Cerebellar cortex (tissue), 1 donor: ENCODE results near the gene GJA3.

ENCODE experiments used
- DNase-seq: peaks from one replicate; pipeline ENCODE4 v3.0.0-alpha.2; 2015; ENCODE audit warnings: low spot score

Gene GJA3

DNA sequence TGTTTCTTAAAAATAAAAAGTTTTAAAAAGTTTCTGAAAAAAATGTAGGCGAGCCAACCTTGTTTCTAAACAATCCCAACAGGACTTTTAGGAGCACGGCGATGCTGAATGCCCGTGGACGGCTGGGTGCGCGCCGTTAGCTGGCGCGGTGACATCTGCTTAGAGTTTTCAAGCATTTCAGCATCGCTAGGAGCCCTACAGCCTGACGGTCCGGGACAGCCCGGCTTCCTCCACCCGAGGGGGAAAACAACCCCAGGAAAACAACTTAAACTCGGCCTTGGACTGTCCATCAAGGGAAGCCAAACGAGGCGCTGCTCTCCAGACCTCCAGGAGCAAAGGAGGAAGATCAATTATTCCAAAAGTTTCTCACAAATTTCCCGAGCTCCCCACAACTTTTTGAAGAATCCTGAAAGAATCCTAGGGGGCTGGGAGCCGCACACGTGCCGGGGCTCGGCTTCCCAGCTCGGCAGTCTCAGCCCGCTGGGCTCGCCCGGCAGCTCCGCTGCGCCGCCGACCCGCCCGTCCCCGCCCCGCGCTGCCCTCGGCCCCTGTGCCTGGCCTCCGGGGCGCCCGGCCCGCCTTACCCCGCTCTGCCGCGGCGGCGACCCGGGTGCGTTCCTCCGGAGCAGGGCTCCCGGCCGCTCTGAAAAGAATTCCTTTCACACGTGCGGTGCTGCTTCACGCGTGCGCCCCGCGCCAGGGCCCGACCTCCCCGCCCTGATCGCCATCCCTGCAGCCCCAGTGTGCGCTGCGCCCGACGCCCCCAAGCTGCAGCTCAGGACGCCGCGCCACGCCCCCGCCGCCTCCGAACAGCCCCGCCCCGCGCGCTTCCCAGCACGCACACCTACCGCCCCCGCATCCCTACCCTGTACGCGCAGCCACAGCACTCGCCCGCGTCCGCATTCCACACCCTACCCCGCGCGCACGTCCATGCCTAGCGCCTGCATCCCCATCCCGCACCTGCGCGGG is at the start of gene GJA3:
TSS of gene GJA3 (minus strand) at position 747 of the 969 bp plus-strand sequence. CDS start 17,764 bp downstream, outside the sequence.
- DNase-seq: no peak

DNA sequence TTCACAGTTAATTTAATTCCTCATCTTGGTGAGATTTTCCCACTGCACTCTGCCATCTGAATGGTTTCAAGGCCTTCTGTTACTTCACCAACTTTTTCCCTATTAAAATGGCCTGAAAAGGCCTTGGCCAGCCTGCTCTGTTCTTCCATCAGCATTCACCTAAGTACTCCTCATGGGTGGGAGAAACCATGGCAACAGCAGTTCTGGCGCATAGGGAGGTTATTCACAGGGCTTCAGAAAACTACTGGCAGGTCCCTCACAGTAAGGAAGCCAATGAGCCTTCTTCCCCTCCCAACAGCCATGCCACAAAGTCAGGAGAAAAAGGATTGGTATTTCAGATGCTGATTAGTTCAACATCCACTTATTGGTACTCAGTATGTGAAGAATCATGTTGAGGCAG is 49.1 kb upstream of the GJA3 start:
- peak; percentile 18 for DNase-seq

- DNase-seq: no peak
These were observed 45.9 kb upstream of the GJA3 start for GRCh38 chr13:20206698-20207235.

DNA sequence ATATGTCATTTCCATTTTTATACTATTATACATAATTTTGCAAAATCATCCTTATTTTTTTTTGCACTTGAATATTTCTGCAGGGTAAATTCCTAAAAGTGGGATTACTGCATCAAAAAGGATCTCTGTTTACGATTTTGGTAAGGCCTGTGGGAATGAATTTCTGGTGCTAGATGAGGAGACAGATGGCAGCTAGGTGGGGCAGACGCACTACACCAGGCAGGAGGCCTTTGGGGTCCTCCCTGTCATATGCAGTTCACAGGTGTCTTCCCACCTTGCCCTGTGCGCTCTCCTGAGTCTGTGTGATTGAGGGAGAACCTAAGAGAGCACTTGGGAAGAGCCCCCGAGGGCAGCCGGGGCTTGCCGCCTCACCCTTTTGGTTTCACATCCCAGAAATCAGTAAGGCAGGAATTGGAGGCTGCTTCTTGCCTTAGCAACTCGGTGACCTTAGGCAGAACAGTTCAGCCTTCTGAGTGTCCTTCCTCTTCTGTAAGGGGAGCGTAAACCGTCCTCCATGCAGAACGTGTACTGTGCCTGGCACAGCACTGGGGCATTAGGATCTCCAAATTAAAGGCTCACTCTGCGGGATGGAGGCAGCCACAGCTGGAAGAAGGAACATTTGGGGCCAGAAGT is 45.3 kb upstream of the GJA3 start:
- no peak for DNase-seq

GRCh38 chr13:20198781-20199180 is 37.9 kb upstream of the GJA3 start:
- DNase-seq: no peak

DNA sequence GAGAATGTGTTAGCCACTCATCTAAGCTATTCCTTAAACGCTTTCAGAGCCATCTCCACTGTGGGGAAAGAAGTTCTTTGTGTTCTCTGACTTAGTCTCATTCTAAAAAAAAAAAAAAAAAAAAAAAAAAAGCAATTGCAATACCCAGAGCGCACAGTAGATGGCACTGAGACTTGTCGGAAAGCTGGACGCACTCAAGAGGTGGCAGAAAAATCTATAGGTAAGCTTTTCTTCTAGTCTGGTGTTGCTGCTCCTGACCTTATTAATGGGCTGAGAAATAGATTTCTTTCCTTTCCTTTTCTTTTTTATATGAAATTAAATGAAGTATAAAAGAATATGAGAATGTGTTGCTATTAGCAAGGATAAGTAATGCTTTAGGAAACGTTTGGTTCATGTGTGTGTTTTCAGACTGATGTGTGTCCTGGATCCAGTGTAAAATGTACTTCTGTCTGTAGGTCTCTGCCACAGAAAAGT is 36.5 kb upstream of the GJA3 start:
- peak; percentile 51 for DNase-seq

DNA sequence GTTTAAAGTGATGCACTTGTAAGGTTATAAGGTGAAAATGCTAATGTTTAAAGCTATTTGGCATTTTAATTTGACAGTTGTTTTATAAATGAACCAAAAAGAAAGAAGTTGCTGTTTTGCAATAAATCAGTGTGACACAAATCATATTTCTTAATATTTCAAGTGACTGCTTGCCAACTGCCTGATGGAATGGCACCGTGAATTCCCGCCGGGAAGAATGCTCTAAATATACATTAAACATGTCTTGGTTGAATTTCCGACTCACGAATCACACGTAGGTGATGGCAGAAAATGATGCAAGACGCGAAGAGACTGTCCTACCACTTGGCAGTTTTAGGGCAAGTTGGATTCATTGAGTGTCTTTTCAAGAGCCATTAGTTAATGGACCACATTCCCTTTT is 34.9 kb upstream of the GJA3 start:
- no peak for DNase-seq

GRCh38 chr13:20193907-20194631 is 33.2 kb upstream of the GJA3 start:
- DNase-seq: no peak

DNA sequence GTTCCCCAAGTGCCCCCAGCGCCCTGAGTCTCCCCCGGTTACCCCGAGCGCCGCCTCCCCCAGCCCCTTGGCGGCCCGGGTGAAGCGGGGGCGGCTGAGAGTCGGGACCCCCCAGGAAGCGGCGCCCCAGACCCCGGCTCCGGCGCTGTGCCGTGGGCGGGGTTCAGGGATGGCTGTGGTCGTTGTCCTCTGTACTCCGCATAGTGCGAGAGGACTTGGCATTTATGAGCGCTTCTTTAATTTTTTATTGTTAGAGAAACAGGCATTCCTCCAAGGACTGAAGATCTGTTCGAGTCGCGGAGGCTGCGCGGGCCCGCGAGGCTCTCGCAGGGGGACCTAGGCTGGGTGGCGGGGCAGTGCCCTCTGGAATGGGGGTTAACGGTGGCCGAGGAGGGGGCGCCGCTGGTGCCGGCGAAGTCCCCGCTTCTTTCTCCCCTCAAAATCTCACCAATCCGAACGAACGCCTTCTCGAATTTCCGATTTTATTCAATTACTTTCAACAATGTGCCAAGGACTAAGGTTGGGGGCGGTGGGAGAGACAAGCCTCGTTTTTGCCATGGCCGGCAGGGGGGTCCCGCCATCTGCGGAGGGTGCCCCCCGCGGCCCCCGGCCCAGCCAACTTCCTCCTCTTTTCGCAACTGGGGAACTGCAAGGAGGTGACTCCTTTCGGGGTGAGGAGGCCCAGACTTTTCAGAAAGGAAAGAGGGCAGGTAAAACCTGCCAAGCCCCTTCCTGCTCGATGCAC is 32.5 kb upstream of the GJA3 start:
- DNase-seq: no peak

DNA sequence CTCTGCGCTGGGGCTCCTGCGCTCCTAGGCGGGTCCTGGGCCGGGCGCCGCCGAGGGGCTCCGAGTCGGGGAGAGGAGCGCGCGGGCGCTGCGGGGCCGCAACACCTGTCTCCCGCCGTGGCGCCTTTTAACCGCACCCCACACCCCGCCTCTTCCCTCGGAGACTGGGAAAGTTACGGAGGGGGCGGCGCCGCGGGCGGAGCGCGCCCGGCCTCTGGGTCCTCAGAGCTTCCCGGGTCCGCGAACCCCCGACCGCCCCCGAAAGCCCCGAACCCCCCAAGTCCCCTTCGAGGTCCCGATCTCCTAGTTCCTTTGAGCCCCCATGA is 31.9 kb upstream of the GJA3 start, which contains the start of gene GJB2:
TSS of gene GJB2 (minus strand) at position 103 of the 326 bp plus-strand sequence. CDS start 3,357 bp downstream, outside the sequence.
- DNase-seq: no peak

- DNase-seq: no peak
These were observed 31.4 kb upstream of the GJA3 start for GRCh38 chr13:20192158-20192835.

DNA sequence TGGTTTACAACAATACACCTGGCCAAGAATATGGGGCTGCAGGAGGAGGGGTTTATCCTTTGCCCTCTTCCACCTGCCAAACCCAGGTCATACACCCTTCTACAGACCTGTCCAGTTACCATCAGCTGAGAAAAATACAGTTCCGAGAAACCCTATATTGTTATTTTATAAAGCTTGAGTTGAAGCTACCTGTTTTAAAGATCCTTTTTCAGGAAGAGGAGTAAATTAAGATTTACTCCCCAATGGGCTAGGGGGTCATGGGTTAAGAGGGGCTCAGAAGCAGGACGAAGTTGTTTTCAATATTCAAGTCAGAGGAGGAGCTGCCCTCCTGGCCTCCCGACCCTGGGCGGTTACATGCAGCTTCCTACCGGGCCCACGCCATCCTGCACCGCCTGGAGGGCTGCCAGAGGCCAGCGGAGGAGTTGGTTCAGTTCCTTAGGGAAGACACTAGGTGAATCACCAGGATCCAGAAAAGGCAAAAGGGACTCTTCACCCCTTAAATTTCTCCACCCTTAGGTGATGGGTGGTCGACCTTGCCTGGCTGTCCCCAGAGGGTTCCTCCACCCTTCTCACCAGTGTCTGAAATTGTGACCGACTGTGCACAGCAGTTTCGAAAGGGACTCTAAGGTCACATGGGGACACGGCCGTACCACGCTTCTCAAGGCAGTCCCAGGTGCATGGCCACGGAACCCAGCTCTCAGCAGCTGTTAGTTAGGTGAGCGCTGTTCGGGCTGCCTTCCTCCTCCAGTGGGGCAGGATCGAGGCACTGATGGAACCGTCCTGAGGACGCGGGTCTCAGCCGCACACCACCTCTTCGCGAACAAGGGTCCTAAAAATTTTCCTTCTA is 30.7 kb upstream of the GJA3 start:
- DNase-seq: no peak

DNA sequence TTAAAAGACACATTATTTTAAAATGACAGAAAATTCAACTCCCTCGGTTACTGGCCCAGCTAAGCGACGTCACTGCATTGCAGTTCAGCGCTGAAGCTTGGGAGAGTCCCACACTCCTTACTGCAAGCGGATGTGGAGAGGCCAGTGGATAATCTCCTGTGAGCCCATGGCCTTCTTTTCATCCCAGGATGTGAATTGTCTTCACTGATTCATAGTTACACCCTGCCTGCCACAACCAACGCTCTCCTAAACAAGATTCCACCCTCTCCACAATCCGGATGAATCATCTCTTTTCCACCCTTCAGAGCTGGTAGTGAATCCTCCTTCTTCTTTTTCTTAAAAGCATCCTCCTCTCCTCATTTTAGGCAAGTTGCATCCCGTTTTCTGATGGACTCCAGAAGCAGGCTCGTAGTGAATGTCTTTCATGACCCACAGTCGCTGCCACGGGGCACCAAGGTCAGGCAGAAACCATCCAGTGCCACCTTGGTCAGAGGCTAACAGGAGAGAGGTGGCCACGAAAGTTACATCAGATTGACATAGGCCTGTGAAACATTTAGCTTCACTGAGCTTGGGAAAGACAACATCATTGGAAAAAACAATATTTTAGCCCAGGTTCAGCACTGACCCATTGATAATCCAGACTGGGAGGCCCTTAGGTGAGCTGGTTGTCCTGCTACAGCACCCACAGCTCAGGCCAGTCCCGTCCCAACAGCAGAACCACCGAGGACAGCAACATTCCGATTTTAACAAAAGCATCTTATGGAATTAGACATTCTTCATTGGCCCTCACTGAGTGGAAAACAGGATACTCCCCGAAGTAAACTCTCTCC is 29.8 kb upstream of the GJA3 start:
- DNase-seq: no peak

DNA sequence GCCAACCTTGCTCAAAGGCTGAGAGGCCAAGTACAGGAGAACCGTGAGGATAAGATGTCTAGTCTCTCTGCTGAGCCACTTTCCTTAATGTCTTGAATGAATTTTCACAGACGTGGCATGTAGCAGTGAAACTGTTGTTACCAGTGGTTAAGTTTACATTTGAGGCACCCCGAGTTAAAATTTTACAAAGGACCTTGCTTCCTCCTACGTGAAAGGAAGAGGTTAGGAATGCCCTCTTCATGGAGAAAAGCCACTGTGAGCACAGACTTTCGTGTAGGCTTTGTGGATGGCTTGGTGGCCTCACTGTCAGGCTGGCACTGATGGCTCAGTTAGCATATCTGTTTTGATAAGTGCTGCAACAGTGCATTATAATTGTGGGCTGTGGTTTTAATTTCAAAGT is 29.2 kb upstream of the GJA3 start:
- no peak for DNase-seq

GRCh38 chr13:20188667-20189553 is 28.1 kb upstream of the GJA3 start:
- no peak for DNase-seq

DNA sequence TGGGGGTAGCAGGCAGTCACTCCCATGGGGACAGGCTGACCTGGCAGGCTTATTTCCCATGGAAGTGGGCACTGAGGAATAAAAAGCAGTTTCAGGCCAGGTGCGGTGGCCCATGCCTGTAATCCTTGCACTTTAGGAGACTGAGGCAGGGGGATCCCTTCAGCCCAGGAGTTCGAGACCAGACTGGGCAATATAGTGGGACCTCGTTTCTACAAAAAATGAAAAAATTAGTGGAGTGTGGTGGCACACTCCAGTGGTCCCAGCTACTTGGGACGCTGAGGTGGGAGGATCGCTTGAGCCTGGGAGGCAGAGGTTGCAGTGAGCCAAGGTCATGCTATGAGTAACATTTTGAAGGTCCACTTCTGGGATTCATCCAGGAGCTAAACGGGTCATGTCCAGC is 25.9 kb upstream of the GJA3 start:
- DNase-seq: no peak

GRCh38 chr13:20185366-20186056 is 24.7 kb upstream of the GJA3 start:
- no peak for DNase-seq
